Activated CD4-positive, alpha-beta T cell treated with anti-CD3 and anti-CD28 coated beads, Interleukin-2, amount 50 U/mL, for 48 hours (primary cell): Measurements from ENCODE around the gene UBE2L3.
"Not testable (repeated sequence)": the region's sequence is repeated elsewhere in the genome, so short reads cannot be mapped to it uniquely, and the experiment has no call there.

Experiments used
- DNase-seq, 2 experiments: peaks; one replicate each; pipeline ENCODE4 v3.0.0-alpha.2; 2020

Gene UBE2L3

GRCh38 chr22:21603973-21604372 lies 36.5 kb downstream of the UBE2L3 start:
- DNase-seq: no peak

- no peak for DNase-seq
These were observed 38.5 kb downstream of the UBE2L3 start for GRCh38 chr22:21605887-21606564.

GRCh38 chr22:21606775-21607174 lies 39.3 kb downstream of the UBE2L3 start:
- no peak for DNase-seq

- DNase-seq: not testable (repeated sequence)
These were observed 42.1 kb downstream of the UBE2L3 start for GRCh38 chr22:21609556-21610157.

GRCh38 chr22:21611210-21611977 lies 43.9 kb downstream of the UBE2L3 start:
- no peak for DNase-seq

GRCh38 chr22:21612858-21613257 lies 45.3 kb downstream of the UBE2L3 start:
- DNase-seq: no peak

GRCh38 chr22:21613553-21614233 lies 46.2 kb downstream of the UBE2L3 start:
- DNase-seq: no peak

- no peak for DNase-seq
These were observed 48.2 kb downstream of the UBE2L3 start for GRCh38 chr22:21615731-21616130.

- not testable (repeated sequence) for DNase-seq
These were observed 49.8 kb downstream of the UBE2L3 start for GRCh38 chr22:21617337-21617736.

- DNase-seq: no peak
These were observed 53.5 kb downstream of the UBE2L3 start for GRCh38 chr22:21621025-21621424.

- no peak for DNase-seq
These were observed 54.8 kb downstream of the UBE2L3 start for GRCh38 chr22:21622011-21622918.

GRCh38 chr22:21622919-21623647 lies 55.6 kb downstream of the UBE2L3 start:
- DNase-seq: no peak

- DNase-seq: no peak
These were observed 56.1 kb downstream of the UBE2L3 start for GRCh38 chr22:21623648-21623970.

GRCh38 chr22:21624120-21624879 lies 56.8 kb downstream of the UBE2L3 start:
- DNase-seq: peak; percentile 69

- DNase-seq: no peak
These were observed 57.6 kb downstream of the UBE2L3 start for GRCh38 chr22:21624880-21625791.

GRCh38 chr22:21626073-21626734 lies 58.7 kb downstream of the UBE2L3 start:
- no peak for DNase-seq

- no peak for DNase-seq
These were observed 59.4 kb downstream of the UBE2L3 start for GRCh38 chr22:21626735-21627469.
